Body of pancreas (tissue), 4 donors: ENCODE results near the gene PHTF2.

Experiments
- CTCF ChIP-seq, 7 experiments: fragments of 450-650 bp in 4 of 7; fragments of 200-600 bp in 3 of 7; sonication (generic) in 3 of 7; IDR thresholded peaks; one replicate each; pipeline ENCODE4 v1.5.1; 2016 to 2019; ENCODE audit warnings: antibody characterized with exemption in 7 of 7
- POLR2A ChIP-seq, 3 donors: fragments of 450-650 bp; IDR thresholded peaks; one replicate each; pipeline ENCODE4 v1.6.1; 2016; ENCODE audit warnings: antibody characterized with exemption in 3 of 3, mild to moderate bottlenecking in 2 of 3

GRCh38 chr7:77791956-77792355 is 6.6 kb upstream of the PHTF2 start:
- TF ChIP-seq CTCF (IDR thresholded peaks at IDR 0.05): no peak
- no peak for TF ChIP-seq POLR2A (IDR thresholded peaks at IDR 0.05)
